H1 (cell line): ENCODE measurements around the gene CERS5. TPM values are rescaled to one million over a fixed set of nuclear protein-coding genes. Genes with fewer than 3 reads are reported as not detected.

Source experiments
- CBX5 ChIP-seq: fragments of 300-800, 300-1000 bp; sonication (generic); IDR thresholded peaks from 2 replicates; pipeline ENCODE4 v1.7.1; 2016; ENCODE audit warnings: antibody characterized with exemption, low read length, low read depth
- CREB1 ChIP-seq: IDR thresholded peaks from 2 replicates; pipeline ENCODE4 v1.6.1; 2012; ENCODE audit warnings: inconsistent platforms
- EP300 ChIP-seq, 2 experiments: IDR thresholded peaks; 1 replicate in 1 of 2; 2 replicates in 1 of 2; pipeline ENCODE4 v1.6.1; 2011 to 2012; ENCODE audit warnings: low read depth in 2 of 2, low read length in 2 of 2, mild to moderate bottlenecking in 2 of 2, borderline replicate concordance in 1 of 2, inconsistent platforms in 1 of 2, moderate library complexity in 1 of 2
- GABPA ChIP-seq: IDR thresholded peaks from 2 replicates; pipeline ENCODE4 v1.6.1; 2011; ENCODE audit warnings: mild to moderate bottlenecking, low read length, moderate library complexity, borderline replicate concordance; ENCODE audit not compliant: insufficient read depth
- JUN ChIP-seq: IDR thresholded peaks from 2 replicates; pipeline ENCODE4 v1.6.1; 2011; ENCODE audit warnings: low read depth, mild to moderate bottlenecking, improper control_type of control experiment, low read length
- KDM4A ChIP-seq: IDR thresholded peaks from one replicate; pipeline ENCODE4 v1.7.1; 2012; ENCODE audit warnings: low read depth, mild to moderate bottlenecking, moderate library complexity, low read length, inconsistent platforms; ENCODE audit not compliant: severe bottlenecking
- POU5F1 ChIP-seq: IDR thresholded peaks from 2 replicates; pipeline ENCODE4 v1.6.1; 2011; ENCODE audit warnings: low read depth, mild to moderate bottlenecking, low read length, moderate library complexity
- RBBP5 ChIP-seq: IDR thresholded peaks from 2 replicates; pipeline ENCODE4 v1.7.1; 2012; ENCODE audit warnings: low read depth, mild to moderate bottlenecking, inconsistent platforms, low read length, moderate library complexity, borderline replicate concordance
- TCF12 ChIP-seq: IDR thresholded peaks from 2 replicates; pipeline ENCODE4 v1.6.1; 2011; ENCODE audit warnings: low read depth, mild to moderate bottlenecking, low read length
- polyA plus RNA-seq, 7 experiments: library from polyadenylated mRNA; depleted of rRNA in 3 of 7; stranded (reverse) in 5 of 7; unstranded in 2 of 7; fragments of >200 nt in 5 of 7; fragments of 200-250 nt in 2 of 7; gene quantifications; 1 replicate in 5 of 7; 2 replicates in 1 of 7; 4 replicates in 1 of 7; pipeline versions ENCODE4 v1.2.1 to v1.2.3, GENCODE V29; 2011 to 2013; ENCODE audit warnings: missing spikeins in 2 of 7, mixed read lengths in 2 of 7
- total RNA-seq: library from RNA; stranded (reverse); fragmentation: NEBNext Ultra II Directional; extraction: Animal tissue kit (Norgen Biotek cat#: 25700); gene quantifications from 2 replicates; pipeline ENCODE4 v1.2.1, GENCODE V29; 2021

The CERS5 gene
- total and polyA plus RNA-seq, 2 of the 8 experiments (the other 6 are each of a cell fraction or from before 2014, with no cell fraction given) = 69.2 to 119 TPM

GRCh38 chr12:50106907-50107306 is 60.3 kb downstream of the CERS5 start (continued):
- TF ChIP-seq GABPA (no peak), RBBP5 (no peak), JUN (no peak), CBX5 (no peak), CREB1 (no peak), POU5F1 (no peak), TCF12 (no peak), EP300 (IDR thresholded peaks at IDR 0.05; ENCODE audit: borderline replicate concordance in 1 of 2, low read depth in 2 of 2, low read length in 2 of 2) (no peak), KDM4A (no peak)
